Measurements from ENCODE around the gene EML4.

Gene EML4

DNA sequence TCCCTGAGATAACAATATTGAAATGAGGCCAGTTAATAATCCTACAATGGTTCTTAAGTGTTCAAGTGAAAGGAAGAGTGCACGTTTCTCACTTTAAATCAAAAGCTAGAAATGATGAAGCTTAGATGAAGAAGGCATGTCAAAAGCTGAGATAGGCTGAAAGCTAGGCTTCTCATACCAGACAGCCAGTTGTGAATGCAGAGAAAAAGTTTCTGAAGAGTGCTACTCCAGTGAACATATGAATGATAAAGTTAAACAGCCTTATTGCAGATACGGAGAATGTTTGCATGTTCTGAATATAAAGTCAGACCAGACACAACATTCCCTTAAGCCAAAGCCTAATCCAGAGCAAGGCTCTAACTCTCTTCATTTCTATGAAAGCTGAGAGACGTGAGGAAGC lies 51.4 kb downstream of the EML4 start:
- H3K4me3 ChIP-seq (ENCODE audit: low read depth, low read length), result no peak overlapping the region
- TF ChIP-seq, protein P1, sequence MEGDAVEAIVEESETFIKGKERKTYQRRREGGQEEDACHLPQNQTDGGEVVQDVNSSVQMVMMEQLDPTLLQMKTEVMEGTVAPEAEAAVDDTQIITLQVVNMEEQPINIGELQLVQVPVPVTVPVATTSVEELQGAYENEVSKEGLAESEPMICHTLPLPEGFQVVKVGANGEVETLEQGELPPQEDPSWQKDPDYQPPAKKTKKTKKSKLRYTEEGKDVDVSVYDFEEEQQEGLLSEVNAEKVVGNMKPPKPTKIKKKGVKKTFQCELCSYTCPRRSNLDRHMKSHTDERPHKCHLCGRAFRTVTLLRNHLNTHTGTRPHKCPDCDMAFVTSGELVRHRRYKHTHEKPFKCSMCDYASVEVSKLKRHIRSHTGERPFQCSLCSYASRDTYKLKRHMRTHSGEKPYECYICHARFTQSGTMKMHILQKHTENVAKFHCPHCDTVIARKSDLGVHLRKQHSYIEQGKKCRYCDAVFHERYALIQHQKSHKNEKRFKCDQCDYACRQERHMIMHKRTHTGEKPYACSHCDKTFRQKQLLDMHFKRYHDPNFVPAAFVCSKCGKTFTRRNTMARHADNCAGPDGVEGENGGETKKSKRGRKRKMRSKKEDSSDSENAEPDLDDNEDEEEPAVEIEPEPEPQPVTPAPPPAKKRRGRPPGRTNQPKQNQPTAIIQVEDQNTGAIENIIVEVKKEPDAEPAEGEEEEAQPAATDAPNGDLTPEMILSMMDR (IDR thresholded peaks at IDR 0.05; ENCODE audit: low read depth, low read length), result no peak

GRCh38 chr2:42223067-42223854 lies 54.1 kb downstream of the EML4 start:
- H3K4me3 ChIP-seq (ENCODE audit: low read depth, low read length), result no peak overlapping the region
- TF ChIP-seq, protein P1 (IDR thresholded peaks at IDR 0.05; ENCODE audit: low read depth, low read length), result no peak

DNA sequence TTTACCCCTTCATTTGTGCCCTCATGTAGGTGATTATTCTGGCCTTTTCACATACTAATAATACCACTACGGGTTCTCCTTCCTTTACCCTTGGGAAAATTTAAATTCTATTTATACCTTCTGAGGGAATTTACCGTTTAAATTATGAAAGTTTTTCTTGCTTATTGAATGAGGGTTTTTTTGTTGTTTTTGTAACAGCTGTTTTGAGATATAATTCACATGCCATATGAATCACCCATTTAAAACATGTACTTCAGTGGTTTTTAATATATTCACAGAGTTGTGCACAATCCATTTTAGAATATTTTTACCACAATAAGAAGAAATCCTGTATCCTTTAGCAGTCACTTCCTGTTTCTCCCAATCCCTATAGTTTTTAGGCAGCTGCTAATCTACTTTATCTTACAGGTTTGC lies 54.7 kb downstream of the EML4 start:
- no peak overlapping the region for H3K4me3 ChIP-seq (ENCODE audit: low read depth, low read length)
- TF ChIP-seq, protein P1 (IDR thresholded peaks at IDR 0.05; ENCODE audit: low read depth, low read length), result no peak

- TF ChIP-seq, protein P1 (IDR thresholded peaks at IDR 0.05; ENCODE audit: low read depth, low read length), result no peak
- no peak overlapping the region for H3K4me3 ChIP-seq (ENCODE audit: low read depth, low read length)
Measured at GRCh38 chr2:42224422-42225067, 55.4 kb downstream of the EML4 start.

DNA sequence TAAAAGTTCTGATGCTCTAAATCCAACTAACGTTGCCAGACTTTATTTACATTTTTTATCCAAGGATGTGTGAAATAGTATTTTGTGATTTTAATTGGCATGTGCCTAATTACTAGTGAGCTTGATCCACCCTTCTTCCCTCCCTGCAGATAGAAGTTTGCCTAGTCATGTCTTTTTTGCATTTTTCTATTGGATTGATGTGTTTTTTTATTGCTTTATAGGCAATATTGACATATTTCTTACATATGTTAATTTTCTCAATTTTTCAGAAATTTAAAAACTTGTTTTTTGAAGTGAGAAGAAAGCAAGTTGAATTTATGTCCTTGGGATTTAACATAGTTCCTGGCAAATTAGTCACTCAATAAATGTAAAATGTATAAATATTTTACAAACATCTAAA lies 56.4 kb downstream of the EML4 start:
- TF ChIP-seq, protein P1 (IDR thresholded peaks at IDR 0.05; ENCODE audit: low read depth, low read length), result no peak
- H3K4me3 ChIP-seq (ENCODE audit: low read depth, low read length), result no peak overlapping the region

GRCh38 chr2:42227491-42227890 lies 58.3 kb downstream of the EML4 start:
- H3K4me3 ChIP-seq (ENCODE audit: low read depth, low read length), result no peak overlapping the region
- TF ChIP-seq, protein P1 (IDR thresholded peaks at IDR 0.05; ENCODE audit: low read depth, low read length), result no peak

DNA sequence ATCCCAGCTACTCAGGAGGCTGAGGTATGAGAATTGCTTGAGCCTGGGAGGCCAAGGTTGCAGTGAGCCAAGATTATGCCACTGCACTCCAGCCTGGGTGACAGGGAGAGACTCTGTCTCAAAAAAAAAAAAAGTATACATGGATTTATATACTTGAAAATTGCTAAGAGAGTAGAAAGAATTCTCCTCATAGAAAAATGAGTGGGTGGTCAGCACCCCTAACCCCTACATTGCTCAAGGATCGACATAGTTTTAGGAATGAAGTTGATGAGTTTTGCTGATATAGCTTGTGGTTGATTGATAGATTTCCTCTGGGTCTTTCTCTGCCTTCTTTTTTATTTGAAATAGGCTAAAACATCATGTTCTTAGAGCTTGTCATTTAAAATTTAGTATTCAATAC lies 58.9 kb downstream of the EML4 start:
- H3K4me3 ChIP-seq (ENCODE audit: low read depth, low read length), result no peak overlapping the region
- TF ChIP-seq, protein P1 (IDR thresholded peaks at IDR 0.05; ENCODE audit: low read depth, low read length), result no peak
